Sigmoid colon (tissue), 4 donors: Measurements from ENCODE around the gene POU2AF3.

ENCODE experiments used
- POLR2AphosphoS5 ChIP-seq, 4 donors: sonication (generic); formaldehyde crosslinking; IDR thresholded peaks; one replicate each; pipeline ENCODE4 v1.6.1; 2017; ENCODE audit warnings: antibody characterized with exemption in 4 of 4
- TF ChIP-seq, protein P1 (sequence below), 4 experiments: fragments of 450-650 bp in 3 of 4; fragments of 200-600 bp in 1 of 4; IDR thresholded peaks; one replicate each; pipeline ENCODE4 v1.5.1; 2016 to 2019; ENCODE audit warnings: antibody characterized with exemption in 4 of 4, mild to moderate bottlenecking in 3 of 4, moderate library complexity in 2 of 4

DNA sequence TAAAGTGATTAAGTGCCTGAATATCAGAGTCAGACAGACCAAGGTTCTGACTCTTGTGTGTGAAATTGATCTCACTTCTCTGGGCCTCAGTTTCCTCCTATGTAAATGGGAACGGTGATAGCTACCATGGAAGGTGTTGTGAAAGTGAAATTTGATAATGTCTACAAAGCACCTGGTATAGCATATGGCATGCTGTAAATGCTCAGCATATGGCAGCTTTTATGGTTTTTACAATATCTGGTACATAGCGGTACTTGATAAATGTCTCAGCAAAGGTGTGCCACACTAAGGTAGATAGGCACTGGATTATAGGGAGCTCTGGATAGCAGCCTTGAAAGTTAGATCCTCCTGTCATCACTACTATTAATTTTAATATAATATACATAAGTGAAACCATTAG lies 32.9 kb upstream of the POU2AF3 start:
- no peak for TF ChIP-seq POLR2AphosphoS5 (IDR thresholded peaks at IDR 0.05)
- TF ChIP-seq, protein P1, sequence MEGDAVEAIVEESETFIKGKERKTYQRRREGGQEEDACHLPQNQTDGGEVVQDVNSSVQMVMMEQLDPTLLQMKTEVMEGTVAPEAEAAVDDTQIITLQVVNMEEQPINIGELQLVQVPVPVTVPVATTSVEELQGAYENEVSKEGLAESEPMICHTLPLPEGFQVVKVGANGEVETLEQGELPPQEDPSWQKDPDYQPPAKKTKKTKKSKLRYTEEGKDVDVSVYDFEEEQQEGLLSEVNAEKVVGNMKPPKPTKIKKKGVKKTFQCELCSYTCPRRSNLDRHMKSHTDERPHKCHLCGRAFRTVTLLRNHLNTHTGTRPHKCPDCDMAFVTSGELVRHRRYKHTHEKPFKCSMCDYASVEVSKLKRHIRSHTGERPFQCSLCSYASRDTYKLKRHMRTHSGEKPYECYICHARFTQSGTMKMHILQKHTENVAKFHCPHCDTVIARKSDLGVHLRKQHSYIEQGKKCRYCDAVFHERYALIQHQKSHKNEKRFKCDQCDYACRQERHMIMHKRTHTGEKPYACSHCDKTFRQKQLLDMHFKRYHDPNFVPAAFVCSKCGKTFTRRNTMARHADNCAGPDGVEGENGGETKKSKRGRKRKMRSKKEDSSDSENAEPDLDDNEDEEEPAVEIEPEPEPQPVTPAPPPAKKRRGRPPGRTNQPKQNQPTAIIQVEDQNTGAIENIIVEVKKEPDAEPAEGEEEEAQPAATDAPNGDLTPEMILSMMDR (IDR thresholded peaks at IDR 0.05) = no peak
